ENCODE data around the gene BST1. TPM values are rescaled to one million over a fixed set of nuclear protein-coding genes. Genes with fewer than 3 reads are reported as not detected.

Gene BST1
- polyA plus RNA-seq, 1 of the 3 experiments (the other 2 are of a cell fraction), result 7.3 TPM

DNA sequence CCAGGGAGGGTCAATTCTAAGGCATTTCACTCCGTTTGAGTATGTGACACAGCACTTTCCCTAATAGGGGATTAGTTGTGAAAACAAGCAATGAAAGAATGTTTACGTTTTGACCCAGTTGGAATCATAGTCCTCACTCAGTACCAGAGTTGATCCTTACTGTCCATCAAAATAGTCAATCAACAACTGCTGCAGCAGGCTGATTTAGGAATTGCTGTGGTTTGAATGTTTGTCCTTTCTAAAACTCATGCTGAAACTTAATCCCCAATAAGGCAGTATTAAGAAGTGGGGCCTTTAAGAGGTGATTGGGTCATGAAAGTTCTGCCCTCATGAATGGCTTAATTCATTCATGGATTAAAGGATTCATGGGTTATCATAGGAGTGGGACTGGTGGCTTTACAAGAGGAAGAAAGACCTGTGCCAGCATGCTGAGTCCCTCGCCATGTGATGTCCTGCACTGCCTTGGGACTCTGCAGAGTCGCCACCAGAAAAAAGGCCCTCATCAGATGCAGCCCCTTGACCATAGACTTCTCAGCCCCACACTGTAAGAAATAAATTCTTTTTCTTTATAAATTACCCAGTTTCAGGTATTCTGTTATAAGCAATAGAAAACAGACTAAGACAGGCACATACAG is 44.6 kb upstream of the BST1 start:
- Histone ChIP-seq H3K9ac (no peak overlapping the region), H3K79me2 (ENCODE audit: insufficient read depth) (peaks cover 15% of the 10 kb centered on the region), H2AFZ (ENCODE audit: low read depth) (no peak overlapping the region), H3K27ac (ENCODE audit: low read depth in 2 of 2, low read length in 1 of 2) (no peak overlapping the region; a peak in 1 of 4 replicates), H3F3A (replicated peaks; ENCODE audit: insufficient read depth) (peaks cover 30% of the 10 kb centered on the region), H3K4me3 (ENCODE audit: low read depth in 2 of 2, low read length in 1 of 2) (no peak overlapping the region), H3K4me1 (ENCODE audit: control insufficient read depth in 1 of 2, insufficient read depth in 2 of 2, low read depth in 1 of 2, low read length in 1 of 2) (peaks cover 0 to 7% of the 10 kb centered on the region in 2 experiments; a peak in 2 of 4 replicates), H3K36me3 (replicated peaks in 1 of 2; ENCODE audit: control insufficient read depth in 1 of 2, insufficient read depth in 2 of 2, low read length in 1 of 2) (peaks cover 6 to 7% of the 10 kb centered on the region in 2 experiments), H3K9me2 (no peaks in the 10 kb centered on the region), H3K9me3 (no peaks in the 10 kb centered on the region), H3K27me3 (ENCODE audit: insufficient read depth) (no peaks in the 10 kb centered on the region), H4K20me1 (ENCODE audit: insufficient read depth) (no peaks in the 10 kb centered on the region; the same call in 1 of the 2 replicates), H3K4me2 (no peak overlapping the region)
- no peak for DNase-seq
- TF ChIP-seq ELF1 (IDR thresholded peaks at IDR 0.05), result no peak
- TF ChIP-seq TAF1 (IDR thresholded peaks at IDR 0.05; ENCODE audit: borderline replicate concordance, low read depth, low read length), result no peak
- no peak for TF ChIP-seq RAD21 (IDR thresholded peaks at IDR 0.05; ENCODE audit: low read length)
- TF ChIP-seq, protein P1, sequence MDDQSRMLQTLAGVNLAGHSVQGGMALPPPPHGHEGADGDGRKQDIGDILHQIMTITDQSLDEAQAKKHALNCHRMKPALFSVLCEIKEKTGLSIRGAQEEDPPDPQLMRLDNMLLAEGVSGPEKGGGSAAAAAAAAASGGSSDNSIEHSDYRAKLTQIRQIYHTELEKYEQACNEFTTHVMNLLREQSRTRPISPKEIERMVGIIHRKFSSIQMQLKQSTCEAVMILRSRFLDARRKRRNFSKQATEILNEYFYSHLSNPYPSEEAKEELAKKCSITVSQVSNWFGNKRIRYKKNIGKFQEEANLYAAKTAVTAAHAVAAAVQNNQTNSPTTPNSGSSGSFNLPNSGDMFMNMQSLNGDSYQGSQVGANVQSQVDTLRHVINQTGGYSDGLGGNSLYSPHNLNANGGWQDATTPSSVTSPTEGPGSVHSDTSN (IDR thresholded peaks at IDR 0.05), result no peak
- no peak for TF ChIP-seq CHD2 (IDR thresholded peaks at IDR 0.05; ENCODE audit: low read length, partially characterized antibody)
- TF ChIP-seq, protein P2, sequence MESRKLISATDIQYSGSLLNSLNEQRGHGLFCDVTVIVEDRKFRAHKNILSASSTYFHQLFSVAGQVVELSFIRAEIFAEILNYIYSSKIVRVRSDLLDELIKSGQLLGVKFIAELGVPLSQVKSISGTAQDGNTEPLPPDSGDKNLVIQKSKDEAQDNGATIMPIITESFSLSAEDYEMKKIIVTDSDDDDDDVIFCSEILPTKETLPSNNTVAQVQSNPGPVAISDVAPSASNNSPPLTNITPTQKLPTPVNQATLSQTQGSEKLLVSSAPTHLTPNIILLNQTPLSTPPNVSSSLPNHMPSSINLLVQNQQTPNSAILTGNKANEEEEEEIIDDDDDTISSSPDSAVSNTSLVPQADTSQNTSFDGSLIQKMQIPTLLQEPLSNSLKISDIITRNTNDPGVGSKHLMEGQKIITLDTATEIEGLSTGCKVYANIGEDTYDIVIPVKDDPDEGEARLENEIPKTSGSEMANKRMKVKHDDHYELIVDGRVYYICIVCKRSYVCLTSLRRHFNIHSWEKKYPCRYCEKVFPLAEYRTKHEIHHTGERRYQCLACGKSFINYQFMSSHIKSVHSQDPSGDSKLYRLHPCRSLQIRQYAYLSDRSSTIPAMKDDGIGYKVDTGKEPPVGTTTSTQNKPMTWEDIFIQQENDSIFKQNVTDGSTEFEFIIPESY (IDR thresholded peaks at IDR 0.05; ENCODE audit: borderline replicate concordance, low read depth), result no peak
- TF ChIP-seq FOXM1 (IDR thresholded peaks at IDR 0.05; ENCODE audit: low read depth), result no peak
- no peak for TF ChIP-seq GATA2 (CRISPR knock-in tag; IDR thresholded peaks at IDR 0.05)
- TF ChIP-seq YY1 (IDR thresholded peaks at IDR 0.05; ENCODE audit: low read depth), result no peak
- TF ChIP-seq, protein P3, sequence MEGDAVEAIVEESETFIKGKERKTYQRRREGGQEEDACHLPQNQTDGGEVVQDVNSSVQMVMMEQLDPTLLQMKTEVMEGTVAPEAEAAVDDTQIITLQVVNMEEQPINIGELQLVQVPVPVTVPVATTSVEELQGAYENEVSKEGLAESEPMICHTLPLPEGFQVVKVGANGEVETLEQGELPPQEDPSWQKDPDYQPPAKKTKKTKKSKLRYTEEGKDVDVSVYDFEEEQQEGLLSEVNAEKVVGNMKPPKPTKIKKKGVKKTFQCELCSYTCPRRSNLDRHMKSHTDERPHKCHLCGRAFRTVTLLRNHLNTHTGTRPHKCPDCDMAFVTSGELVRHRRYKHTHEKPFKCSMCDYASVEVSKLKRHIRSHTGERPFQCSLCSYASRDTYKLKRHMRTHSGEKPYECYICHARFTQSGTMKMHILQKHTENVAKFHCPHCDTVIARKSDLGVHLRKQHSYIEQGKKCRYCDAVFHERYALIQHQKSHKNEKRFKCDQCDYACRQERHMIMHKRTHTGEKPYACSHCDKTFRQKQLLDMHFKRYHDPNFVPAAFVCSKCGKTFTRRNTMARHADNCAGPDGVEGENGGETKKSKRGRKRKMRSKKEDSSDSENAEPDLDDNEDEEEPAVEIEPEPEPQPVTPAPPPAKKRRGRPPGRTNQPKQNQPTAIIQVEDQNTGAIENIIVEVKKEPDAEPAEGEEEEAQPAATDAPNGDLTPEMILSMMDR (IDR thresholded peaks at IDR 0.05), result no peak
- no peak for TF ChIP-seq TEAD4 (IDR thresholded peaks at IDR 0.05; ENCODE audit: borderline replicate concordance, insufficient read depth)
- TF ChIP-seq MEF2A (IDR thresholded peaks at IDR 0.05; ENCODE audit: borderline replicate concordance, low read depth), result no peak
- no peak for TF ChIP-seq POLR2AphosphoS5 (IDR thresholded peaks at IDR 0.05; ENCODE audit: low read depth, low read length)
- TF ChIP-seq, protein P4, sequence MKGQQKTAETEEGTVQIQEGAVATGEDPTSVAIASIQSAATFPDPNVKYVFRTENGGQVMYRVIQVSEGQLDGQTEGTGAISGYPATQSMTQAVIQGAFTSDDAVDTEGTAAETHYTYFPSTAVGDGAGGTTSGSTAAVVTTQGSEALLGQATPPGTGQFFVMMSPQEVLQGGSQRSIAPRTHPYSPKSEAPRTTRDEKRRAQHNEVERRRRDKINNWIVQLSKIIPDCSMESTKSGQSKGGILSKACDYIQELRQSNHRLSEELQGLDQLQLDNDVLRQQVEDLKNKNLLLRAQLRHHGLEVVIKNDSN (IDR thresholded peaks at IDR 0.05; ENCODE audit: borderline replicate concordance, low read depth), result no peak
- no peak for TF ChIP-seq RFX5 (IDR thresholded peaks at IDR 0.05; ENCODE audit: low read length)
- POLR2A ChIA-PET, result no interaction called here
- 90% methylated on average over 2 of the region's 4 CpGs for WGBS (ENCODE audit: low lambda C conversion rate)
- CTCF ChIA-PET, result interaction anchor here (1.3 kb wide), 1 partner anchor 201 kb away, joined by 3 read pairs; no protein-coding TSS in a partner anchor

Measured in SK-N-SH (cell line).